Measurements from ENCODE around the gene PLCD1. TPM values are rescaled to one million over a fixed set of nuclear protein-coding genes. Genes with fewer than 3 reads are reported as not detected.
"Not testable (repeated sequence)": the region's sequence is repeated elsewhere in the genome, so short reads cannot be mapped to it uniquely, and the experiment has no call there.

PLCD1 gene
- total RNA-seq, 2 experiments from 2014 or later = 7.8 to 9.2 TPM

GRCh38 chr3:37979541-37980461 is 49.6 kb downstream of the PLCD1 start:
- CTCF ChIA-PET = no interaction called here
- POLR2A ChIA-PET = interaction anchor here (0.7 kb wide), 1 partner anchor 10 kb away, joined by 3 read pairs; no protein-coding TSS in a partner anchor

- ChIA-PET CTCF (interaction anchor here (0.6 to 3.3 kb wide), 16 partner anchors 10 to 506 kb away, joined by 3 to 29 read pairs (median 4); no protein-coding TSS in a partner anchor), POLR2A (interaction anchor here (0.9 kb wide), 1 partner anchor 481 kb away, joined by 4 read pairs; no protein-coding TSS in a partner anchor)
Observed at GRCh38 chr3:37974121-37975083, 55.0 kb downstream of the PLCD1 start.

- CTCF ChIA-PET = interaction anchor here (0.8 to 3.3 kb wide), 8 partner anchors 11 to 507 kb away, joined by 3 to 29 read pairs (median 6); no protein-coding TSS in a partner anchor
- POLR2A ChIA-PET = interaction anchor here (0.9 kb wide), 1 partner anchor 482 kb away, joined by 4 read pairs; no protein-coding TSS in a partner anchor
Observed at GRCh38 chr3:37973246-37974054, 56.0 kb downstream of the PLCD1 start.

DNA sequence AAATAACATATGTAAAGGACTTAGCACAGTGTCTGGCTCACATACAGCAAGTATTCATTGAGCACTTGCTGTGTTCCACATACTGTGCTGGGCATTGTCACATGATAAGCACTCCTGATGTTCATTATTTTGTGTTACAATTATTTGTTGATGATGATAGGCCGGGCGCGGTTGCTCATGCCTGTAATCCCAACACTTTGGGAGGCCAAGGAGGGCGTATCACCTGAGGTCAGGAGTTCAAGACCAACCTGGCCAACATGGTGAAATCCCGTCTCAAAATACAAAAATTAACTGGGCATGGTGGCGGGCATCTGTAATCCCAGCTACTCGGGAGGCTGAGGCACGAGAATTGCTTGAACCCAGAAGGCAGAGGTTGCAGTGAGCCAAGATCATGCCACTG is 57.4 kb downstream of the PLCD1 start:
- CTCF ChIA-PET = interaction anchor here (3.3 kb wide), 1 partner anchor 117 kb away, joined by 29 read pairs; no protein-coding TSS in a partner anchor
- POLR2A ChIA-PET = not testable (repeated sequence)

GRCh38 chr3:37971467-37971866 is 58.0 kb downstream of the PLCD1 start:
- POLR2A ChIA-PET = no interaction called here
- CTCF ChIA-PET = no interaction called here

GRCh38 chr3:37970802-37971201 is 58.6 kb downstream of the PLCD1 start:
- CTCF ChIA-PET = interaction anchor here (6.0 kb wide), 1 partner anchor 116 kb away, joined by 34 read pairs; no protein-coding TSS in a partner anchor
- POLR2A ChIA-PET = no interaction called here

DNA sequence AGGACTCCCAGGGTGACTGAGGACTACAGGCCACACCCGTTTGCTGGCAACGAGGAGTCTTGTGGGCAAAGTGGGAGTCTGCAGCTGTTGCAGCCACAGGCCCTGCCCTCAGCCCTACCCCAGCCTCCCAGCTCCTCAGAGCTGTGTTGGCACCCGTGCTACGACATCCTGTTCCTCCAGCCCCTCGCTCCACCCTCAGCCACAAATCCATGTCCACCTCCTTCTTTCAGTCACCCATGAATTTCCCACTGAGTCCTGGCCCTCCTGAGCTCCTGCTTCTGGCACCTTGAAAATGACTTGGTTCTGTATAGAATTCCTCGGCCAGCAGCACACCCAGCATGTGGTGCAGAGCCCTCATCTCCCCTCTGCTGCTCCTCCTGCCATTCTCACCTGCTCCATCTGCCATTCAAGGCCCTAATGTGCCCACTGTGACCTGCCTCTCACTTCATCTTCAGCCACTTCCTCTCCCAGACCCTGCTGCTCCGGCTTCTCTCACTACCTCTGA is 59.8 kb downstream of the PLCD1 start:
- ChIA-PET POLR2A (interaction anchor here (0.6 kb wide), 1 partner anchor 10 kb away, joined by 3 read pairs; no protein-coding TSS in a partner anchor), CTCF (interaction anchor here (6.0 kb wide), 1 partner anchor 115 kb away, joined by 34 read pairs; no protein-coding TSS in a partner anchor)

GRCh38 chr3:37968813-37969595 is 60.4 kb downstream of the PLCD1 start:
- CTCF ChIA-PET = interaction anchor here (6.0 kb wide), 1 partner anchor 114 kb away, joined by 34 read pairs; no protein-coding TSS in a partner anchor
- POLR2A ChIA-PET = no interaction called here

- CTCF ChIA-PET = interaction anchor here (6.0 kb wide), 1 partner anchor 113 kb away, joined by 34 read pairs; no protein-coding TSS in a partner anchor
- POLR2A ChIA-PET = no interaction called here
Observed at GRCh38 chr3:37968199-37968598, 61.2 kb downstream of the PLCD1 start.

DNA sequence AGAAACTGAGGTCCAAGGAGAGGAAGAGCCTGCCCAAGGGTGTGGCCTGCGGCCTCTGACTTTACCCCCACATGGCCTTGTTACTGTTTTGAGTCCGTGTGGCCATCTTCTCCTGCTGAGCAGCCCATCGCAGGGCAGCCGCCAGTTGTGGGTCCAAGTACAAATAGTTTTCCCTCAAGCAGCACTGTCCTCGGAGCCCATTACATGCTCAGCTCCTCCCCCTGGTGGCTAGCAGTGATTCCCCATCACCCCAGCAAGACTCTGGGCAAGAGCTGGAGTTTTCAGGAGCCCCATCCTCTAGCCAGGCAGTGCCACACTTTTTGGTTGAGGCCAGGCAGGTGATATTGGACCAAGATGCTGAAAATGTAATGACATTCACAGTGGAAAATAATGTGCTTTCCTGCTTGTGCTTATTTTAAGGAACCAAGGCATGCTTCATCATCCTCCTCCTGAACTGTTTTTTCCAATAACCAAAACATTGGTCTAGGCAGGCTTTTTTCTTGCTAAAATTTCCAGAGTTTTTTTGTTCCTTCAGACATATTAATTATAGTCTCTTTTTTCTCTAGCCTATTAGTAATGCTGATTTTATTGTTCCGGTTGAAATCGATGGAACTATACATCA is 62.1 kb downstream of the PLCD1 start:
- ChIA-PET CTCF (interaction anchor here (0.6 to 6.0 kb wide), 4 partner anchors 11 to 698 kb away, joined by 3 to 34 read pairs (median 4); no protein-coding TSS in a partner anchor), POLR2A (no interaction called here)

DNA sequence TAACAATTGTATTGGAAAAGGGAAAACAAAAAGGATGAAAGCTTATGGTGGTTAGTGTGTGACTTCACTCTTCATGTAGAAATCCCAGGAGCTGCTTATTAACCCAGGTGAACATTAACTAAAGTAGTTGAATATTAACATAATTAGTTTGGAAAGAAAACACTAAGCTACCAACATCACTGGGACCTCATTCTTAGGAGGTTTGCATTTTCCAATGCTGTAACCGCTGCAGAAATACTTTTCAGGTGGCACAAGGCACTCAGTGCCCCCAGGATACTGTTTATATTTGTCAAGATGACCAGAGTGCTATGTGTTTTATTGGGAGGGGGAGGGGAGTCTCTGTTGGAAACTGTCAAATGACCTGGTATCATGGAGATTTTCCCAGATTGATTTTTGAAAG is 64.7 kb downstream of the PLCD1 start:
- ChIA-PET CTCF (interaction anchor here (1.7 kb wide), 1 partner anchor 109 kb away, joined by 6 read pairs; no protein-coding TSS in a partner anchor), POLR2A (no interaction called here)

DNA sequence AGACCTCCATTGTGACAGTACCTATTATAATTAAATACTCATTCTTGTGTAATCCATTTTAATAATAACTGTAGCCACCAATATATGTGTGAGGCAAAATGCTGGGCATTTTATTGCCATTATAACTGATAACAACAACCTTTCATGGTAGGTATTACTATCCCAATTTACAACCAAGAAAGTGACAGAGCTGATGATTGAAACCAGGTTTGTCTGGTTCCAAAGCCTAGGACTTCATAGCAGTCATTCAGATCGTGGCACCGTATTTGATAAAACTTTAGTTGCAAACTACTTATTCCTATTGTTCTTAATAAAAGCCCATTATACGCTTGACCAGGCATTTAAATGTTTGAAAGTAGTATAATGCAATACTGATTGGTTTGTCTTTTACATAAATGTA is 65.3 kb downstream of the PLCD1 start:
- ChIA-PET CTCF (interaction anchor here (0.6 to 1.7 kb wide), 2 partner anchors 109 to 1268 kb away, joined by 4 to 6 read pairs; no protein-coding TSS in a partner anchor), POLR2A (interaction anchor here (0.6 kb wide), 1 partner anchor 136 kb away, joined by 8 read pairs; no protein-coding TSS in a partner anchor)

GRCh38 chr3:37963635-37964034 is 65.8 kb downstream of the PLCD1 start:
- ChIA-PET CTCF (interaction anchor here (0.6 to 1.7 kb wide), 3 partner anchors 11 to 1267 kb away, joined by 3 to 6 read pairs (median 4); no protein-coding TSS in a partner anchor), POLR2A (interaction anchor here (0.6 kb wide), 1 partner anchor 137 kb away, joined by 8 read pairs; no protein-coding TSS in a partner anchor)

GRCh38 chr3:37963016-37963415 is 66.4 kb downstream of the PLCD1 start:
- ChIA-PET CTCF (interaction anchor here (0.9 kb wide), 1 partner anchor 11 kb away, joined by 3 read pairs; no protein-coding TSS in a partner anchor), POLR2A (no interaction called here)

DNA sequence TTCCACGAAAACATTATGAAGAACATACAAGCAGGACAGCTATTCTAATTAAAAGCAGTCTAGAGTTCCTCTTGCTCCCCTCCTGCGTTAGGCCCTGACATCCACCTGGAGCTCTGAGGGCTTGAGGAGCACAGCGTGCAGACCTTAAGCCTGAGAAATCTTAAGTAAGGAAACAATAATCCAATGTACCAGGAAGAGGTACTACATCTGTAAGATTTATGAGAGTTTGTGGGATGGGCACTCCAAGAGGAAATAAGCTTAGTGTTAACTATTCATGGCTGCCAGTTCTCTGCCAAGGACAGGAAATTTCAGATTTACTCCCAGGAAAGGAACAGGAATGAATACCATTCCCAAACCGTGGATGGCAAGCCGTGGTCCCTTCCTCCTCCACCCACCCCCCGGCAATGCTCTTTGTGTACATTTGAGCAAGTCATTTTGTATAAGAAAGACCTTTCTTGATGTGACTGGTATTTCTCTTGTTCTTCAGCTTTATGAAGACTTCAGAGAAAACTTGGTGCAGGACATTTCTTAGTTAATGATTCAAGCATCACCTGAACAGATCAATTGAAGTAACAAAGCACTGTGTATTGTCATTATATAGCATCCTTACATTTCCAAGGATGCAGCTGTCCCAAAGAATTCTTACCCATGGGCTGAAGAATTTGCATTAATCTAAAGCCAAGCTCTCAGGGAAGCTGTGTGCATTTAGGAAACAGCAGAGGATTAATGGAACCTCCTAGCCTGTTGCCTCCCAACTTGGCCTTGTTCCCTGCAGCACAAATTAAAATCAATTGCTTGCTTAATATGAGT is 67.6 kb downstream of the PLCD1 start:
- CTCF ChIA-PET = interaction anchor here (1.2 to 2.5 kb wide), 2 partner anchors 13 to 106 kb away, joined by 5 to 7 read pairs; no protein-coding TSS in a partner anchor
- POLR2A ChIA-PET = no interaction called here

DNA sequence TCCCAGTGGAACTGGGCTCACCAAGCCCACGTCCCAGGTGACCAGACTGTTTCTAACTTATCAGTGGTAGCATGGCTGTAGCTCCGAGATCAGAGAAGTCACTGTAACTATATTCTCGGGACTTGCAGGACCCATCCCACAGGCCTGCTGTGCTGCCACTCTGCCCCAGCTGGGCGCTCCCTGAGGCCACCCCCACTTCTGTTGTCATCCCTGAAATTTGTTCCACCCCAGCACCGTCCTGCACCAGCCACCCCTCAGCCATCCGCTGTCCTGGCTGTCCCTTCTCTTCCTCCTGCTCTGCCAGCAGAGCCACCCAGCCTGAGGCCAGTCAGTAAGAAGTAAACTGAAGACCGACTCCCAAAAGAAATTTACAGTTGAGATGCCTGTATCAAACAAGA is 71.9 kb downstream of the PLCD1 start:
- CTCF ChIA-PET = interaction anchor here (1.4 kb wide), 1 partner anchor 102 kb away, joined by 5 read pairs; no protein-coding TSS in a partner anchor

More for the DNA sequence above, 71.9 kb downstream of the PLCD1 start:
- POLR2A ChIA-PET = no interaction called here
